Testis (tissue), 2 donors: ENCODE data around the gene MYO1D.

Experiments
- POLR2A ChIP-seq: fragments of 450-650 bp; IDR thresholded peaks from one replicate; pipeline ENCODE4 v1.6.1; 2017; ENCODE audit warnings: antibody characterized with exemption, mild to moderate bottlenecking, moderate library complexity
- TF ChIP-seq, protein P1 (sequence below), 3 experiments: fragments of 450-650 bp in 2 of 3; fragments of 200-600 bp in 1 of 3; sonication (generic) in 1 of 3; IDR thresholded peaks; one replicate each; pipeline ENCODE4 v1.5.1; 2016 to 2019; ENCODE audit warnings: antibody characterized with exemption in 3 of 3, mild to moderate bottlenecking in 2 of 3, moderate library complexity in 1 of 3

DNA sequence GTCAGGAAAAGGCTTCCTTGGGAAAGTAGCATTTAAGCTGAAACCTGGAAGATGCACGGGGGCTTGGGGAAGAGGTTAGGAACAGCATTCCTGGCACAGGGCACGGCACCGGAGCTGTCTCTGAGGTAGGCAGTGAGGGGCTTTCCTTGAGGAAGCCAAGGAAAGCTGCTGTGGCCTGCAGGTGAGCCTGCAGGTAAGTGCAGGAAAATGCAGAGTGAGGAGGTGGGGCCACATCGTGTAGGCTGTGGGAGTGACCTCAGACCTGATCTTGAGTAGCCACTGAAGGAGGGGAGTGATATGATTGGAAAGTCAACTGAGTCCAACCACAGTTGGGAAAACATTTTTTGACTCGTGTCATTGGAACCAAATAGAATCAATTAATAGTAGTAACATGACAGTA, 310.6 kb downstream of the MYO1D start:
- TF ChIP-seq, protein P1, sequence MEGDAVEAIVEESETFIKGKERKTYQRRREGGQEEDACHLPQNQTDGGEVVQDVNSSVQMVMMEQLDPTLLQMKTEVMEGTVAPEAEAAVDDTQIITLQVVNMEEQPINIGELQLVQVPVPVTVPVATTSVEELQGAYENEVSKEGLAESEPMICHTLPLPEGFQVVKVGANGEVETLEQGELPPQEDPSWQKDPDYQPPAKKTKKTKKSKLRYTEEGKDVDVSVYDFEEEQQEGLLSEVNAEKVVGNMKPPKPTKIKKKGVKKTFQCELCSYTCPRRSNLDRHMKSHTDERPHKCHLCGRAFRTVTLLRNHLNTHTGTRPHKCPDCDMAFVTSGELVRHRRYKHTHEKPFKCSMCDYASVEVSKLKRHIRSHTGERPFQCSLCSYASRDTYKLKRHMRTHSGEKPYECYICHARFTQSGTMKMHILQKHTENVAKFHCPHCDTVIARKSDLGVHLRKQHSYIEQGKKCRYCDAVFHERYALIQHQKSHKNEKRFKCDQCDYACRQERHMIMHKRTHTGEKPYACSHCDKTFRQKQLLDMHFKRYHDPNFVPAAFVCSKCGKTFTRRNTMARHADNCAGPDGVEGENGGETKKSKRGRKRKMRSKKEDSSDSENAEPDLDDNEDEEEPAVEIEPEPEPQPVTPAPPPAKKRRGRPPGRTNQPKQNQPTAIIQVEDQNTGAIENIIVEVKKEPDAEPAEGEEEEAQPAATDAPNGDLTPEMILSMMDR (IDR thresholded peaks at IDR 0.05), result no peak
- no peak for TF ChIP-seq POLR2A
